ENCODE data around the gene MED31. TPM values are rescaled to one million over a fixed set of nuclear protein-coding genes. Genes with fewer than 3 reads are reported as not detected.

The MED31 gene
- total and polyA plus RNA-seq, 2 experiments from 2014 or later = 13.8 to 44.2 TPM

- Histone ChIP-seq H2AFZ (no peak overlapping the region), H4K20me1 (ENCODE audit: insufficient read depth, poor library complexity, severe bottlenecking) (no peaks in the 10 kb centered on the region), H3K4me2 (no peak overlapping the region), H3K79me2 (peaks cover 80% of the 10 kb centered on the region), H3K36me3 (replicated peaks; ENCODE audit: insufficient read depth, low read depth) (no peaks in the 10 kb centered on the region), H3K4me1 (ENCODE audit: insufficient read depth) (peaks cover 7% of the 10 kb centered on the region), H3K4me3 (no peak overlapping the region), H3K9me3 (ENCODE audit: low read depth) (no peaks in the 10 kb centered on the region), H3K27me3 (no peaks in the 10 kb centered on the region), H3K9me2 (replicated peaks; ENCODE audit: insufficient read depth) (no peaks in the 10 kb centered on the region), H3K27ac (no peak overlapping the region)
- 88% methylated on average over 5 of the region's 5 CpGs for WGBS (ENCODE audit: low lambda C conversion rate, missing lambda C conversion rate)
- TF ChIP-seq EZH2phosphoT487 (IDR thresholded peaks at IDR 0.05; ENCODE audit: low read depth, severe bottlenecking, unreplicated experiment) (no peak), EZH2 (IDR thresholded peaks at IDR 0.05; ENCODE audit: borderline replicate concordance) (no peak), CTCF (IDR thresholded peaks at IDR 0.05; ENCODE audit: poor library complexity) (no peak)
- no peak for DNase-seq (ENCODE audit: low spot score)
Observed at GRCh38 chr17:6643451-6644125, 7.8 kb downstream of the MED31 start.

GRCh38 chr17:6642592-6642991 is 8.8 kb downstream of the MED31 start:
- no peaks in the 10 kb centered on the region for H3K9me2 ChIP-seq (replicated peaks; ENCODE audit: insufficient read depth)
- no peak overlapping the region for H3K4me3 ChIP-seq
- no peak overlapping the region for H2AFZ ChIP-seq
- no peaks in the 10 kb centered on the region for H3K36me3 ChIP-seq (replicated peaks; ENCODE audit: insufficient read depth, low read depth)
- H3K4me2 ChIP-seq = peak overlapping the region; percentile 99
- WGBS (ENCODE audit: low lambda C conversion rate, missing lambda C conversion rate) = 91% methylated on average over 2 of the region's 2 CpGs
- H3K9me3 ChIP-seq (ENCODE audit: low read depth) = no peaks in the 10 kb centered on the region
- peaks cover 79% of the 10 kb centered on the region for H3K79me2 ChIP-seq
- H4K20me1 ChIP-seq (ENCODE audit: insufficient read depth, poor library complexity, severe bottlenecking) = no peaks in the 10 kb centered on the region
- DNase-seq (ENCODE audit: low spot score) = no peak
- peak overlapping the region; percentile 97 for H3K27ac ChIP-seq
- no peak for TF ChIP-seq EZH2 (IDR thresholded peaks at IDR 0.05; ENCODE audit: borderline replicate concordance)
- TF ChIP-seq EZH2phosphoT487 (IDR thresholded peaks at IDR 0.05; ENCODE audit: low read depth, severe bottlenecking, unreplicated experiment) = no peak
- no peak for TF ChIP-seq CTCF (IDR thresholded peaks at IDR 0.05; ENCODE audit: poor library complexity)
- H3K27me3 ChIP-seq = no peaks in the 10 kb centered on the region
- H3K4me1 ChIP-seq (ENCODE audit: insufficient read depth) = peaks cover 7% of the 10 kb centered on the region

DNA sequence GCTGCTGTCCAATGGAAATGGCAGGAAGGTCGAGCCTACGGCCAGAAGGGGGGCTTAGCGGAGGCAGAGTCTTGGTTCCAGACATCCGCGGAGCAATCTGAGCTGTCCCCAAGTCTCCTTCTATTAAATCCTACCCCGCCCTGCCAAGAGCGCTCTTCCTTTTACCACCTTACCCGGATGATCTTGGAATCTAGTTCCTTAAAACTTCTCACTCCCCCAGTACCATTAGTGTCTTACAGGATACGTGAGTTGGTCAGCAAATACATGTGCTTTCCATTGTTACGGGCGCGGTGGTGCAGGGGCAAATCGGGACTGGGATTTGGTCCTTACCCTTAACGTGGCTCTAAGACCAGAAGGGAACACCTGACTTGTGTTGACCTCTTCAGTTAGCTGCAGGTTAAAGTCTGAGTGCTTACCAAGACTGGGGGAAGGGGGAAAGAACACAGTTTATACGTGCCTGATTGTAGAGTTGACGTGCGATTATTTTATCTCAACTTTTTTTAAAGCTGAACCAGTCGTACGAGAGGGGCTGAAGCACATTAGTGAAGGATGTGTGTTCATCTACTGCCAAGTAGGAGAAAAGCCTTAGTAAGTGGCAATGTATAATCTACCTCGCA is 10.1 kb downstream of the MED31 start:
- peak overlapping the region; percentile 92 for H2AFZ ChIP-seq
- no peaks in the 10 kb centered on the region for H3K27me3 ChIP-seq
- peak overlapping the region; percentile 97 for H3K27ac ChIP-seq
- peak overlapping the region; percentile 99 for H3K4me2 ChIP-seq
- H3K4me3 ChIP-seq = peak overlapping the region; percentile 83
- no peaks in the 10 kb centered on the region for H3K9me3 ChIP-seq (ENCODE audit: low read depth)
- H3K9me2 ChIP-seq (replicated peaks; ENCODE audit: insufficient read depth) = no peaks in the 10 kb centered on the region
- peak; percentile 50 for DNase-seq (ENCODE audit: low spot score)
- no peaks in the 10 kb centered on the region for H4K20me1 ChIP-seq (ENCODE audit: insufficient read depth, poor library complexity, severe bottlenecking)
- no peaks in the 10 kb centered on the region for H3K36me3 ChIP-seq (replicated peaks; ENCODE audit: insufficient read depth, low read depth)
- WGBS (ENCODE audit: low lambda C conversion rate, missing lambda C conversion rate) = 2% methylated on average over 20 of the region's 20 CpGs
- peaks cover 7% of the 10 kb centered on the region for H3K4me1 ChIP-seq (ENCODE audit: insufficient read depth)
- peaks cover 77% of the 10 kb centered on the region for H3K79me2 ChIP-seq
- TF ChIP-seq EZH2 (IDR thresholded peaks at IDR 0.05; ENCODE audit: borderline replicate concordance) (no peak), EZH2phosphoT487 (IDR thresholded peaks at IDR 0.05; ENCODE audit: low read depth, severe bottlenecking, unreplicated experiment) (no peak), CTCF (IDR thresholded peaks at IDR 0.05; ENCODE audit: poor library complexity) (no peak)
